Activated T-helper 17 cell treated with anti-CD3 and anti-CD28 coated beads, Interleukin-2, amount 50 U/mL, for 72 hours (primary cell): Measurements from ENCODE around the gene SIX2. TPM values are rescaled to one million over a fixed set of nuclear protein-coding genes. Genes with fewer than 3 reads are reported as not detected.
"Not testable (repeated sequence)": the region's sequence is repeated elsewhere in the genome, so short reads cannot be mapped to it uniquely, and the experiment has no call there.

Experiments
- ATAC-seq: fragments of 150-1000 bp; cut with Tn5 transposase; replicated peaks from 2 replicates; pipeline ENCODE4 v1.10.0; 2021; ENCODE audit warnings: mild to moderate bottlenecking, moderate library complexity
- H3K27ac Mint-ChIP-seq: one replicate; pipeline ENCODE4 v1.8.0; 2022; ENCODE audit warnings: mixed read lengths
- H3K27me3 Mint-ChIP-seq: one replicate; pipeline ENCODE4 v1.8.0; 2022; ENCODE audit warnings: mixed read lengths
- H3K36me3 Mint-ChIP-seq: one replicate; pipeline ENCODE4 v1.8.0; 2022; ENCODE audit warnings: low read depth, mild to moderate bottlenecking, mixed read lengths
- H3K4me1 Mint-ChIP-seq: one replicate; pipeline ENCODE4 v1.8.0; 2022; ENCODE audit warnings: mixed read lengths
- H3K4me3 Mint-ChIP-seq: one replicate; pipeline ENCODE4 v1.8.0; 2022; ENCODE audit warnings: mild to moderate bottlenecking, mixed read lengths
- H3K9me3 Mint-ChIP-seq: one replicate; pipeline ENCODE4 v1.8.0; 2022; ENCODE audit warnings: mixed read lengths
- total RNA-seq, 2 donors: library from RNA; stranded (reverse); gene quantifications; one replicate each; pipeline ENCODE4 v1.2.3, GENCODE V29; 2022

Gene SIX2
- not detected for total RNA-seq

GRCh38 chr2:45009303-45009927 is at the start of gene SIX2:
Gene SIX2, minus strand, starts transcription at chr2:45009452. Its CDS starts 342 bp downstream, at chr2:45009110.
- H3K4me1 Mint-ChIP-seq, result peaks cover 10% of the 10 kb centered on the region
- H3K36me3 Mint-ChIP-seq, result no peaks in the 10 kb centered on the region
- peaks cover 52% of the 10 kb centered on the region for H3K27me3 Mint-ChIP-seq
- no peak within 1 kb of the TSS for H3K27ac Mint-ChIP-seq
- peak within 1 kb of the TSS; percentile 51 for H3K4me3 Mint-ChIP-seq
- ATAC-seq, result no peak
- H3K9me3 Mint-ChIP-seq, result no peaks in the 10 kb centered on the region

- Mint-ChIP-seq H3K36me3 (no peaks in the 10 kb centered on the region), H3K4me1 (no peaks in the 10 kb centered on the region), H3K9me3 (no peaks in the 10 kb centered on the region), H3K27me3 (peaks cover 12% of the 10 kb centered on the region), H3K27ac (no peak overlapping the region), H3K4me3 (no peak overlapping the region)
- no peak for ATAC-seq
Measured at GRCh38 chr2:45055162-45055605, 45.9 kb upstream of the SIX2 start.

- Mint-ChIP-seq H3K27ac (no peak overlapping the region), H3K36me3 (no peaks in the 10 kb centered on the region), H3K27me3 (peaks cover 12% of the 10 kb centered on the region), H3K9me3 (no peaks in the 10 kb centered on the region), H3K4me3 (no peak overlapping the region), H3K4me1 (no peaks in the 10 kb centered on the region)
- ATAC-seq, result no peak
Measured at GRCh38 chr2:45053966-45054365, 44.7 kb upstream of the SIX2 start.

- ATAC-seq, result no peak
- Mint-ChIP-seq H3K9me3 (no peaks in the 10 kb centered on the region), H3K4me3 (no peak overlapping the region), H3K4me1 (no peaks in the 10 kb centered on the region), H3K27ac (no peak overlapping the region), H3K27me3 (peaks cover 12% of the 10 kb centered on the region), H3K36me3 (no peaks in the 10 kb centered on the region)
Measured at GRCh38 chr2:45052388-45052928, 43.2 kb upstream of the SIX2 start.

DNA sequence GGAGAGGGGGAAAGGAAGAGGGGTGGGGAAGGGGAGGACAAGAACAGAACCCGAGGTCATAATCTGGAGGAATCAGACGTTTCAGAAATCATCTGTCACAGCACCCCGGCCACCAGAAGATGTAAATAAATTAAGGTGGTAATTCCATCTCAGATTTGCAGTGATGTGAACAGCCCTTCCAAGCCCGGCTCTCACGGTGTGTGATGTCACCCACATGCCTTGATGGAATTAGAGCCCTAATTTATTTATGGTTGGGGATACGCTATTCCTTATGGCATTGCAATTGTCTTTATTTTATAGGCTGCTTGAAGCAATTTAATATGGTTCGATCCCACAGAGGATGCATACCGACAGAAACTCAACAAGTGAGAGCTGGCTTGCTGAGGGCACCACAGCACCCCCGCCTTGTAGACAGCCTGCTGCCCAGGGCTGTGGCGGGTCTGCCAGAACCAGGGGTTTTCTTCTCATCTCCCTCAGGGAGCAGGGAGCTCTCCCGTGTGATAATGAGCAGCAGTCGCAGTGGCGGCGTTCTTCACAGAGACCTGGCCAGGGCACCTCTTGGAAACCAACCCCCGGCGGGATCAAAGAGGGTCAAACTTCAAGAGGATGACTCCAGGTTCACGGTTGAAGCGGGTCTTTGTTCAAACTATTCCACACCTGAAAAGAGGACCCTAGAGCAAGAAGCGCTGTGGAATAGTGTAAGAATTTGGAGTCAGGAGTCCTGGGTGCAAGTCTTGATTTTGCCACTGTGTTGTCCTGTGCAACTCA is 40.5 kb upstream of the SIX2 start:
- H3K27me3 Mint-ChIP-seq, result peaks cover 17% of the 10 kb centered on the region
- H3K4me1 Mint-ChIP-seq, result no peaks in the 10 kb centered on the region
- ATAC-seq, result no peak
- H3K4me3 Mint-ChIP-seq, result no peak overlapping the region
- H3K27ac Mint-ChIP-seq, result no peak overlapping the region
- no peaks in the 10 kb centered on the region for H3K36me3 Mint-ChIP-seq
- H3K9me3 Mint-ChIP-seq, result no peaks in the 10 kb centered on the region

DNA sequence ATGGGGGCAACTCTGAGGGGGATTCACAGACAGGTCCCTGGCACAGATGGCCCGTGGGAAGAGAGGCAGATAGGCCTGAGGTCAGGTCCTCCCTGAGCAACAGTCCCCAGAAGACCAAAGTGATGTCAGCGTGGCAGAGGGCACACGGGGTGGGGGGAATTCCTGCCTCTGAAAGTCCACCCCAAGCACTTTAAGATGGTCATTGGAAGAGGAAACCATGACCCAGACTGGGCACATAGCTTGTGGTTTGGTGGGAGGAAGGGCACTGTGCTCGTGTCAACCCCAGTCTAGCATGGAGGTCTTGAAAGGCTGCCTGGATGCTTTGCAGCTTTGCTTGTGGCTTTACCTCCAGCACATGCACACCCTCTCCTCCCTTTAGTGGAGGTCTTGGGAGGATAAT is 38.0 kb upstream of the SIX2 start:
- no peaks in the 10 kb centered on the region for H3K36me3 Mint-ChIP-seq

GRCh38 chr2:45046786-45047185 is 37.5 kb upstream of the SIX2 start:
- no peak overlapping the region for H3K4me3 Mint-ChIP-seq
- H3K4me1 Mint-ChIP-seq, result no peaks in the 10 kb centered on the region
- H3K27ac Mint-ChIP-seq, result no peak overlapping the region
- H3K36me3 Mint-ChIP-seq, result no peaks in the 10 kb centered on the region
- peaks cover 22% of the 10 kb centered on the region for H3K27me3 Mint-ChIP-seq
- no peaks in the 10 kb centered on the region for H3K9me3 Mint-ChIP-seq
- no peak for ATAC-seq

More for the DNA sequence above, 38.0 kb upstream of the SIX2 start:
- H3K4me3 Mint-ChIP-seq, result no peak overlapping the region
- H3K9me3 Mint-ChIP-seq, result no peaks in the 10 kb centered on the region
- no peaks in the 10 kb centered on the region for H3K4me1 Mint-ChIP-seq
- no peak overlapping the region for H3K27ac Mint-ChIP-seq
- peaks cover 21% of the 10 kb centered on the region for H3K27me3 Mint-ChIP-seq
- ATAC-seq, result no peak

DNA sequence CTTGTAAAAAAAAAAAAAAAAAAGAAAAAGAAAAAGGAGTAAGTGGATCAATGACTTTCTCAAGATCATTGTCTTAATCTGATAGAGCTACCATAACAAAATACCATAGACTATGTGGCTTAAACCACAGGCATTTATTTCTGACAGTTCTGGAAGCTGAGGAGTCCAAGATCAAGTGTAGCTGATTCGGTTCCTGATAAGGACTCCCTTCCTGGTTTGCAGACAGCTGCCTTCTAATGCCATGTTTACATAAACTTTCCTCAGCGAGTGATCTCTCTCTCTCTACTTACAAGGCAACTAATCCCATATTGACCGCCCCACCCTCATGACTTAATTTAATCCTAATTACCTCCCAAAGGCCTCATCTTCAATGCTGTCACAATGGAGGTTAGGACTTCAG is 36.5 kb upstream of the SIX2 start:
- no peak overlapping the region for H3K27ac Mint-ChIP-seq
- peaks cover 22% of the 10 kb centered on the region for H3K27me3 Mint-ChIP-seq
- no peaks in the 10 kb centered on the region for H3K4me1 Mint-ChIP-seq
- no peak overlapping the region for H3K4me3 Mint-ChIP-seq
- H3K36me3 Mint-ChIP-seq, result no peaks in the 10 kb centered on the region
- no peak for ATAC-seq
- H3K9me3 Mint-ChIP-seq, result no peaks in the 10 kb centered on the region

GRCh38 chr2:45044916-45045315 is 35.7 kb upstream of the SIX2 start:
- Mint-ChIP-seq H3K27ac (no peak overlapping the region), H3K4me1 (no peaks in the 10 kb centered on the region), H3K9me3 (no peaks in the 10 kb centered on the region), H3K4me3 (no peak overlapping the region), H3K36me3 (no peaks in the 10 kb centered on the region), H3K27me3 (peaks cover 22% of the 10 kb centered on the region)
- no peak for ATAC-seq

DNA sequence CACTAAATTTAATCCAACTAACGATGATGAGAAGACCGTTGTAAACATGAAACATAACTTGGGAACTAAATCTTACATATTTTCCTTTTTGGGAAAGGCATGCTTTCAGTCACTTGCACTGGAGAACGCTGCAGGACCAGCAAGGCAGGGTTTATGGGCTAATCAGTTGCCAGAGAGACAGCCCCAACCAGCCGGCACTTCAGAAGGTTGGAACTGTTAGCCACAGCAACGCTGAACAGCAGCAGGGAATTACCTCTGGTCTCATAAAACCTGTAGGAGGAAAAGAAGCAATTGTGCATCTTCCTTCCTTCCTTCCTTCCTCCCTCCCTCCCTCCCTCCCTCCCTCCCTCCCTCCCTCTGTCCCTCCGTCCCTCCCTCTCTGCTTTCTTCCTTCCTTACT is 33.9 kb upstream of the SIX2 start:
- Mint-ChIP-seq H3K27me3 (peaks cover 22% of the 10 kb centered on the region), H3K27ac (no peak overlapping the region), H3K9me3 (no peaks in the 10 kb centered on the region), H3K36me3 (no peaks in the 10 kb centered on the region), H3K4me1 (no peaks in the 10 kb centered on the region), H3K4me3 (no peak overlapping the region)
- no peak for ATAC-seq

GRCh38 chr2:45042401-45042800 is 33.1 kb upstream of the SIX2 start:
- no peak overlapping the region for H3K4me3 Mint-ChIP-seq
- no peaks in the 10 kb centered on the region for H3K36me3 Mint-ChIP-seq
- H3K27ac Mint-ChIP-seq, result no peak overlapping the region
- no peaks in the 10 kb centered on the region for H3K4me1 Mint-ChIP-seq
- H3K27me3 Mint-ChIP-seq, result peaks cover 22% of the 10 kb centered on the region
- ATAC-seq, result no peak
- H3K9me3 Mint-ChIP-seq, result no peaks in the 10 kb centered on the region

GRCh38 chr2:45040786-45041185 is 31.5 kb upstream of the SIX2 start:
- Mint-ChIP-seq H3K36me3 (no peaks in the 10 kb centered on the region), H3K4me1 (no peaks in the 10 kb centered on the region), H3K4me3 (no peak overlapping the region), H3K9me3 (no peaks in the 10 kb centered on the region), H3K27me3 (peaks cover 18% of the 10 kb centered on the region), H3K27ac (no peak overlapping the region)
- no peak for ATAC-seq

- peaks cover 15% of the 10 kb centered on the region for H3K27me3 Mint-ChIP-seq
- H3K4me3 Mint-ChIP-seq, H3K27ac Mint-ChIP-seq, H3K36me3 Mint-ChIP-seq, ATAC-seq, H3K4me1 Mint-ChIP-seq, H3K9me3 Mint-ChIP-seq: not testable (repeated sequence)
Measured at GRCh38 chr2:45039804-45040203, 30.6 kb upstream of the SIX2 start.

DNA sequence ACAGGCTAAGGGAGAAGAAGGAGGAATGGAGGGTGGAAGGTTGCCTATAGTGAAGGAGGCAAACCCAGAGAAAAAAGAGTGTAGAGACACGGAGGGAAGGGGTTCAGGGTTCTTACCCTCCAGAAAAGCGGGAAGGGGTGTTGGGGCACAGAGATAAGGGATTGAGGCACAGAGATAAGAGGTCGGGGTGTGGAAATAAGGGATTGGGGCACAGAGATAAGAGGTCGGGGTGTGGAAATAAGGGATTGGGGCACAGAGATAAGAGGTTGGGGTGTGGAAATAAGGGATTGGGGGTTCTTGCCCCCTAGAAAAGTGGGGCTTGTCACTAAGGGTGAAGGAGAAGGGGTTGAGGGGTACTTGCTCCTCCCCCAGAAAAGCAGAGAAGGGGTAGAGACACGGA is 29.6 kb upstream of the SIX2 start:
- H3K27ac Mint-ChIP-seq, ATAC-seq, H3K36me3 Mint-ChIP-seq, H3K4me3 Mint-ChIP-seq, H3K9me3 Mint-ChIP-seq, H3K4me1 Mint-ChIP-seq: not testable (repeated sequence)
- H3K27me3 Mint-ChIP-seq, result peaks cover 14% of the 10 kb centered on the region

GRCh38 chr2:45033302-45033701 is 24.1 kb upstream of the SIX2 start:
- Mint-ChIP-seq H3K4me3 (no peak overlapping the region), H3K36me3 (no peaks in the 10 kb centered on the region), H3K9me3 (no peaks in the 10 kb centered on the region), H3K27me3 (peaks cover 11% of the 10 kb centered on the region), H3K27ac (no peak overlapping the region), H3K4me1 (no peaks in the 10 kb centered on the region)
- ATAC-seq, result no peak
